SK-N-SH (cell line): ENCODE results near the gene TPRX1. TPM values are rescaled to one million over a fixed set of nuclear protein-coding genes. Genes with fewer than 3 reads are reported as not detected.

Experiments
- CTCF ChIA-PET: fragments of 300-600, 350-600 bp; formaldehyde crosslinking; extraction: SDS; loops from one replicate; lab custom pipeline; 2021; lab: Yijun Ruan, JAX
- POLR2A ChIA-PET: fragments of 350-600 bp; sonication (Branson Sonifier 250); formaldehyde crosslinking; extraction: SDS; loops from one replicate; lab custom pipeline; 2020; ENCODE audit warnings: antibody characterized with exemption, inconsistent platforms; lab: Yijun Ruan, JAX
- DNase-seq: peaks from one replicate; pipeline ENCODE4 v3.0.0; 2012
- H2AFZ ChIP-seq: fragments of 200-600 bp; sonication (generic); 2 replicates; pipeline ENCODE4 v1.8.1; 2016; ENCODE audit warnings: antibody characterized with exemption, mild to moderate bottlenecking, low read depth
- H3F3A ChIP-seq: fragments of 200-600 bp; sonication (generic); replicated peaks from 2 replicates; pipeline ENCODE3; 2016; ENCODE audit warnings: antibody characterized with exemption, mild to moderate bottlenecking; ENCODE audit not compliant: insufficient read depth
- H3K27ac ChIP-seq, 2 experiments: fragments of 200-500 bp in 1 of 2; fragments of 200-600 bp in 1 of 2; sonication (Bioruptor generic) in 1 of 2; sonication (generic), shearing (Covaris generic) in 1 of 2; 2 replicates each; pipeline versions ENCODE4 v1.5.1 to v1.6.1; 2014 to 2016; ENCODE audit warnings: low read depth in 2 of 2, inconsistent platforms in 1 of 2, low read length in 1 of 2, mild to moderate bottlenecking in 1 of 2, mixed read lengths in 1 of 2
- H3K27me3 ChIP-seq: fragments of 200-600 bp; sonication (generic), shearing (Covaris generic); 2 replicates; pipeline ENCODE4 v1.6.1; 2016; ENCODE audit warnings: mixed run types; ENCODE audit not compliant: insufficient read depth
- H3K36me3 ChIP-seq, 2 experiments: fragments of 200-500 bp in 1 of 2; fragments of 200-600 bp in 1 of 2; sonication (Bioruptor generic) in 1 of 2; sonication (generic) in 1 of 2; replicated peaks in 1 of 2; 2 replicates each; pipeline versions ENCODE3 to v1.5.1; 2014 to 2016; ENCODE audit warnings: low read length in 1 of 2, mild to moderate bottlenecking in 1 of 2; ENCODE audit not compliant: insufficient read depth in 2 of 2, control insufficient read depth in 1 of 2
- H3K4me1 ChIP-seq, 2 experiments: fragments of 200-500 bp in 1 of 2; fragments of 200-600 bp in 1 of 2; sonication (Bioruptor generic) in 1 of 2; sonication (generic), shearing (Covaris generic) in 1 of 2; 2 replicates each; pipeline versions ENCODE4 v1.5.1 to v1.6.1; 2014 to 2016; ENCODE audit warnings: low read depth in 1 of 2, low read length in 1 of 2, mixed run types in 1 of 2; ENCODE audit not compliant: insufficient read depth in 2 of 2, control insufficient read depth in 1 of 2
- H3K4me2 ChIP-seq: fragments of 200-600 bp; sonication (generic), shearing (Covaris generic); 2 replicates; pipeline ENCODE4 v1.6.1; 2017; ENCODE audit warnings: mixed run types
- H3K4me3 ChIP-seq, 2 experiments: fragments of 200-500 bp in 1 of 2; fragments of 200-600 bp in 1 of 2; sonication (Bioruptor generic) in 1 of 2; sonication (generic), shearing (Covaris generic) in 1 of 2; 2 replicates each; pipeline versions ENCODE4 v1.5.1 to v1.8.1; 2014 to 2016; ENCODE audit warnings: low read depth in 2 of 2, inconsistent platforms in 1 of 2, low read length in 1 of 2, mild to moderate bottlenecking in 1 of 2, mixed read lengths in 1 of 2, moderate library complexity in 1 of 2
- H3K79me2 ChIP-seq: fragments of 200-600 bp; sonication (generic); 2 replicates; pipeline ENCODE4 v1.8.1; 2017; ENCODE audit warnings: mild to moderate bottlenecking; ENCODE audit not compliant: insufficient read depth
- H3K9ac ChIP-seq: fragments of 200-600 bp; sonication (generic); 2 replicates; pipeline ENCODE4 v1.6.1; 2017; ENCODE audit warnings: mixed run types
- H3K9me2 ChIP-seq: fragments of 200-600 bp; sonication (generic); 2 replicates; pipeline ENCODE4 v1.6.1; 2017; ENCODE audit warnings: mixed run types
- H3K9me3 ChIP-seq: fragments of 200-600 bp; sonication (generic); 2 replicates; pipeline ENCODE4 v1.6.1; 2017; ENCODE audit warnings: mixed run types, mild to moderate bottlenecking, moderate library complexity
- H4K20me1 ChIP-seq: fragments of 200-600 bp; sonication (generic); 2 replicates; pipeline ENCODE4 v1.6.1; 2017; ENCODE audit warnings: mild to moderate bottlenecking, mixed run types; ENCODE audit not compliant: insufficient read depth
- CHD2 ChIP-seq: fragments of 150-350 bp; IDR thresholded peaks from 2 replicates; pipeline ENCODE4 v1.6.1; 2018; ENCODE audit warnings: low read length; ENCODE audit not compliant: partially characterized antibody
- ELF1 ChIP-seq: IDR thresholded peaks from 2 replicates; pipeline ENCODE4 v1.4.0; 2012
- EP300 ChIP-seq, 2 experiments: IDR thresholded peaks; 2 replicates each; pipeline versions ENCODE4 v1.4.0 to v1.6.1; 2012; ENCODE audit warnings: borderline replicate concordance in 1 of 2, low read depth in 1 of 2, low read length in 1 of 2
- FOXJ3 ChIP-seq: sonication (generic); formaldehyde crosslinking; IDR thresholded peaks from 2 replicates; pipeline ENCODE4 v1.5.1; 2020; ENCODE audit warnings: mild to moderate bottlenecking, missing genetic modification reagents
- GATA2 ChIP-seq: sonication (generic); formaldehyde crosslinking; IDR thresholded peaks from 2 replicates; pipeline ENCODE4 v1.5.0; 2020; ENCODE audit warnings: mild to moderate bottlenecking, missing genetic modification reagents
- JUND ChIP-seq: IDR thresholded peaks from 2 replicates; pipeline ENCODE4 v1.4.0; 2012
- MEF2A ChIP-seq: IDR thresholded peaks from 2 replicates; pipeline ENCODE4 v1.4.0; 2012; ENCODE audit warnings: low read depth, borderline replicate concordance
- POLR2AphosphoS5 ChIP-seq: IDR thresholded peaks from 2 replicates; pipeline ENCODE4 v1.6.1; 2012; ENCODE audit warnings: low read depth, low read length
- RCOR1 ChIP-seq: fragments of 150-350 bp; IDR thresholded peaks from 2 replicates; pipeline ENCODE4 v1.6.1; 2017; ENCODE audit warnings: antibody characterized with exemption, low read length
- RFX5 ChIP-seq: IDR thresholded peaks from 2 replicates; pipeline ENCODE4 v1.6.1; 2012; ENCODE audit warnings: mild to moderate bottlenecking, improper control_type of control experiment, low read length
- TAF1 ChIP-seq: IDR thresholded peaks from 2 replicates; pipeline ENCODE4 v1.6.1; 2012; ENCODE audit warnings: low read depth, mild to moderate bottlenecking, low read length, moderate library complexity, borderline replicate concordance
- TCF12 ChIP-seq: IDR thresholded peaks from 2 replicates; pipeline ENCODE4 v1.4.0; 2012
- TEAD4 ChIP-seq: IDR thresholded peaks from 2 replicates; pipeline ENCODE4 v1.4.0; 2012; ENCODE audit warnings: mild to moderate bottlenecking, borderline replicate concordance; ENCODE audit not compliant: insufficient read depth
- WGBS: methylation state at CpG from one replicate; pipeline ENCODE4 v1.1.6; 2017; ENCODE audit warnings: low lambda C conversion rate; 5-methylcytosine and 5-hydroxymethylcytosine counted together
- polyA plus RNA-seq, 3 experiments: library from polyadenylated mRNA; depleted of rRNA; stranded (reverse); fragments of >200 nt; gene quantifications; 2 replicates each; pipeline ENCODE4 v1.2.3, GENCODE V29; 2012
- TF ChIP-seq, protein P1 (sequence below): fragments of 150-350 bp; IDR thresholded peaks from 2 replicates; pipeline ENCODE4 v1.6.1; 2016; ENCODE audit warnings: mild to moderate bottlenecking, low read depth, low read length
- TF ChIP-seq, protein P2 (sequence below): fragments of 150-350 bp; IDR thresholded peaks from 2 replicates; pipeline ENCODE4 v1.6.1; 2017; ENCODE audit warnings: antibody characterized with exemption, low read length, low read depth, borderline replicate concordance
- TF ChIP-seq, protein P3 (sequence below): fragments of 200-600 bp; sonication (generic); IDR thresholded peaks from 2 replicates; pipeline ENCODE4 v1.6.1; 2017; ENCODE audit warnings: antibody characterized with exemption, mild to moderate bottlenecking, moderate library complexity

The TPRX1 gene
- polyA plus RNA-seq, 1 of the 3 experiments (the other 2 are of a cell fraction), result not detected

DNA sequence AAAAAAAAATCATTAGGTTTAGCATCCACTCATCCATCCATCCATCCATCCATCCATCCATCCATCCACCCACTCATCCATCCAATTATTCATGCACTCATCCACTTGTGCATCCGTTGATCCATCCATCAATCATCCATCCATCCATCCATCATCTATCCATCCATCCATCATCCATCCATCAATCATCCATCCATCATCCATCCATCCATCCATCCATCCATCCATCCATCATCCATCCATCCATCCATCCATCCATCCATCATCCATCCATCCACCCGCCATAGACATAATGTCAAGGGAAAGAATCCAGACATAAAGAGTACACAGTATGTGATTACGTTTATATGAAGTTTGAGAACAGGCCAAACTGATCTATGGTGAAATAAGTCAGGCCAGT lies 34.8 kb downstream of the TPRX1 start:
- 73% methylated on average over 3 of the region's 3 CpGs for WGBS
- CTCF ChIA-PET, result interaction anchor here (7.1 kb wide), 1 partner anchor 97 kb away, joined by 89 read pairs; no protein-coding TSS in a partner anchor

DNA sequence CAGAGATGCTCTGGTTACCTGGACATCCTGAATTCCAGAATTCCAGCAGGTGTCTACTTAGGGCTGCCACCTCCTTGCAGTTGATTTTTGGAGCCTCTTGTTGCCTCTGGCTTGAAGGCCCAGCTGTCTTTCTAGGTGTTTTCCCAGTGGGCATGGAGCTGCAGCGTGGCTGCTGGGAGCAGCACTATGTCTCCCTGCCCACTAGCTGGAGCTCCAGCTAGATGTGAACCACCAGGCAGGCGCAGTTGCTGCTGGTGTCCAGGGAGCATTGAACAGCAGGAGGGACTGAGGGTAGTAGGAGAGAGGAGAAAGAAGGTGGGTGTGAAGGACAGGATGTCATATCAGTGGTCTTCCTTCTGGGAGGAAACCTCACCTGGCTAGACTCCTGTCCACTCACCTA lies 35.7 kb downstream of the TPRX1 start:
- no peak overlapping the region for H3K4me3 ChIP-seq
- no peaks in the 10 kb centered on the region; a peak in 1 of 4 replicates for H3K4me1 ChIP-seq
- H3F3A ChIP-seq, result no peaks in the 10 kb centered on the region
- no peaks in the 10 kb centered on the region for H3K79me2 ChIP-seq
- no peak overlapping the region for H3K4me2 ChIP-seq
- H3K9ac ChIP-seq, result no peak overlapping the region
- CTCF ChIA-PET, result interaction anchor here (0.8 to 7.1 kb wide), 4 partner anchors 9 to 98 kb away, joined by 3 to 89 read pairs (median 4); partner anchors contain the start of gene SELENOW
- POLR2A ChIA-PET, result no interaction called here
- no peaks in the 10 kb centered on the region for H3K9me2 ChIP-seq
- TF ChIP-seq GATA2 (CRISPR knock-in tag) (no peak), RFX5 (no peak), TAF1 (no peak), ELF1 (no peak), RCOR1 (no peak), CHD2 (no peak), TEAD4 (no peak), FOXJ3 (CRISPR knock-in tag) (no peak), TCF12 (no peak), EP300 (IDR thresholded peaks at IDR 0.05; ENCODE audit: borderline replicate concordance in 1 of 2, low read depth in 1 of 2, low read length in 1 of 2) (no peak), JUND (no peak), MEF2A (no peak)
- TF ChIP-seq, protein P1, sequence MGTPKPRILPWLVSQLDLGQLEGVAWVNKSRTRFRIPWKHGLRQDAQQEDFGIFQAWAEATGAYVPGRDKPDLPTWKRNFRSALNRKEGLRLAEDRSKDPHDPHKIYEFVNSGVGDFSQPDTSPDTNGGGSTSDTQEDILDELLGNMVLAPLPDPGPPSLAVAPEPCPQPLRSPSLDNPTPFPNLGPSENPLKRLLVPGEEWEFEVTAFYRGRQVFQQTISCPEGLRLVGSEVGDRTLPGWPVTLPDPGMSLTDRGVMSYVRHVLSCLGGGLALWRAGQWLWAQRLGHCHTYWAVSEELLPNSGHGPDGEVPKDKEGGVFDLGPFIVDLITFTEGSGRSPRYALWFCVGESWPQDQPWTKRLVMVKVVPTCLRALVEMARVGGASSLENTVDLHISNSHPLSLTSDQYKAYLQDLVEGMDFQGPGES, result no peak
- TF ChIP-seq, protein P2, sequence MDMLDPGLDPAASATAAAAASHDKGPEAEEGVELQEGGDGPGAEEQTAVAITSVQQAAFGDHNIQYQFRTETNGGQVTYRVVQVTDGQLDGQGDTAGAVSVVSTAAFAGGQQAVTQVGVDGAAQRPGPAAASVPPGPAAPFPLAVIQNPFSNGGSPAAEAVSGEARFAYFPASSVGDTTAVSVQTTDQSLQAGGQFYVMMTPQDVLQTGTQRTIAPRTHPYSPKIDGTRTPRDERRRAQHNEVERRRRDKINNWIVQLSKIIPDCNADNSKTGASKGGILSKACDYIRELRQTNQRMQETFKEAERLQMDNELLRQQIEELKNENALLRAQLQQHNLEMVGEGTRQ, result no peak
- TF ChIP-seq, protein P3, sequence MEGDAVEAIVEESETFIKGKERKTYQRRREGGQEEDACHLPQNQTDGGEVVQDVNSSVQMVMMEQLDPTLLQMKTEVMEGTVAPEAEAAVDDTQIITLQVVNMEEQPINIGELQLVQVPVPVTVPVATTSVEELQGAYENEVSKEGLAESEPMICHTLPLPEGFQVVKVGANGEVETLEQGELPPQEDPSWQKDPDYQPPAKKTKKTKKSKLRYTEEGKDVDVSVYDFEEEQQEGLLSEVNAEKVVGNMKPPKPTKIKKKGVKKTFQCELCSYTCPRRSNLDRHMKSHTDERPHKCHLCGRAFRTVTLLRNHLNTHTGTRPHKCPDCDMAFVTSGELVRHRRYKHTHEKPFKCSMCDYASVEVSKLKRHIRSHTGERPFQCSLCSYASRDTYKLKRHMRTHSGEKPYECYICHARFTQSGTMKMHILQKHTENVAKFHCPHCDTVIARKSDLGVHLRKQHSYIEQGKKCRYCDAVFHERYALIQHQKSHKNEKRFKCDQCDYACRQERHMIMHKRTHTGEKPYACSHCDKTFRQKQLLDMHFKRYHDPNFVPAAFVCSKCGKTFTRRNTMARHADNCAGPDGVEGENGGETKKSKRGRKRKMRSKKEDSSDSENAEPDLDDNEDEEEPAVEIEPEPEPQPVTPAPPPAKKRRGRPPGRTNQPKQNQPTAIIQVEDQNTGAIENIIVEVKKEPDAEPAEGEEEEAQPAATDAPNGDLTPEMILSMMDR, result no peak
- H3K27me3 ChIP-seq, result no peaks in the 10 kb centered on the region
- no peaks in the 10 kb centered on the region for H4K20me1 ChIP-seq
- no peak overlapping the region for H3K27ac ChIP-seq
- H3K9me3 ChIP-seq, result no peaks in the 10 kb centered on the region
- WGBS, result 41% methylated on average over 2 of the region's 2 CpGs
- DNase-seq, result no peak
- H2AFZ ChIP-seq, result no peak overlapping the region
- H3K36me3 ChIP-seq, result no peaks in the 10 kb centered on the region

More for the DNA sequence above, 34.8 kb downstream of the TPRX1 start:
- H3K27ac ChIP-seq, result no peak overlapping the region
- POLR2A ChIA-PET, result no interaction called here
- no peak for DNase-seq
- H3K79me2 ChIP-seq, result no peaks in the 10 kb centered on the region
- H4K20me1 ChIP-seq, result no peaks in the 10 kb centered on the region
- H3K9me3 ChIP-seq, result no peaks in the 10 kb centered on the region
- no peak overlapping the region for H3K4me3 ChIP-seq
- no peak for TF ChIP-seq POLR2AphosphoS5
- H3K36me3 ChIP-seq, result no peaks in the 10 kb centered on the region
- no peaks in the 10 kb centered on the region for H3F3A ChIP-seq
- H3K4me1 ChIP-seq, result no peaks in the 10 kb centered on the region; a peak in 1 of 4 replicates
- H3K9ac ChIP-seq, result no peak overlapping the region
- no peaks in the 10 kb centered on the region for H3K27me3 ChIP-seq
- H2AFZ ChIP-seq, result no peak overlapping the region
- no peak overlapping the region for H3K4me2 ChIP-seq
- no peaks in the 10 kb centered on the region for H3K9me2 ChIP-seq
